Amniotic stem cell (primary cell): ENCODE measurements around the gene MCHR1.
"Not testable (repeated sequence)": the region's sequence is repeated elsewhere in the genome, so short reads cannot be mapped to it uniquely, and the experiment has no call there.

ENCODE experiments used
- DNase-seq: peaks from one replicate; lab custom pipeline; 2025; lab: John Stamatoyannopoulos, UW

MCHR1 gene

DNA sequence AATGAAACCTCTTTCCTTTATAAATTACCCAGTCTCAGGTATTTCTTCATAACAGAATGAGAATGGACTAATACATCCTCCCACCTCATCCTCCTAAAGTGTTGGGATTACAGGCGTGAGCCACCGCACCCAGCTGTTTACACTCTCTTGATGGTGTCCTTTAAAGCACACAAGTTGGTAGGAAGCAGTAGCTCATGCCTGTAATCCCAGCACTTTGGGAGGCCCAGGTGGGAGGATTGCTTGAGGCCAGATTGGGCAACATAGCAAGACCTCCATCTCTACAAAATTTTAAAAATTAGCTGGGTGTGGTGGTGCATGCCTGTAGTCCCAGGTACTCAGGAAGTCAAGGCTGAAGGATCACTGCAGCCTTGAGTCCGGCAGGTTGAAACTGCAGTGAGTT, 23.3 kb upstream of the MCHR1 start:
- DNase-seq: not testable (repeated sequence)

GRCh38 chr22:40656651-40657050, 22.6 kb upstream of the MCHR1 start:
- not testable (repeated sequence) for DNase-seq

DNA sequence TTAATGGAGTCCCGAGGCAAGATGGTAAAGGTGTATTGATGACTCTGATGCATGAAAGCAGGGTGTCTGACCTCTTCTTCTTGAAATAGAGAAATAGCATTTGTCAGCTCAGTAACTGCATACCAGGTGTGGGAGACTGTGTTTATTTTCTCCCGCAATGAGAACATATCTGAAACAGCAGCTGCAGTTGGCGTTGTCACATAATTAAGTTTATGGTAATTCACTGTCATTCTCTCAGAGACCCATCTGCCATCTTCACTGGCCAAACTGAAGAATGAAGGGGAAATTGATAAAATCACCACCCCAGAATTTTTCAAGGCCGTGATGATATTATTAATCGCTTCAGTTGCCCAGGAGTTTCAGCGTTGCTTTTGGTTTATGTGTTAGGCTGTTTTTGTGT, 20.1 kb upstream of the MCHR1 start:
- no peak for DNase-seq

GRCh38 chr22:40660730-40661129, 18.6 kb upstream of the MCHR1 start:
- DNase-seq: no peak

DNA sequence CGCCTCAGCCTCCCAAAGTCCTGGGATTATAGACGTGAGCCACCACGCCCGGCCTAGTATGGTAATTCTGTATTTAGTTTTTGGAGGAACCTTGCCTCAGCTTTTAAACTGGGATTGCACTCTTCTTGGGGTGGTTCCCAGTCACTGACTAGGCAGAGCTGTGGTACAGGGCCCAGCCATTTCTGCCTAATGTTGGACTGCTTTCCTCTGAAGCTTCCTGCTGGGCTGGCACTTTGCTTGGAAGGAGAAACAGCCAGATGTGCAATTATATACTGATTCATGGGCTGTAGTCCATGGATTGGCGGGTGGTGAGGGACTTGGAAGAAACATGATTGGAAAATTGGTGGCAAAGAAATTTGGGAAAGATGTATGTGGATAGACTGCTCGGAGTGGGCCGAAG, 17.6 kb upstream of the MCHR1 start:
- DNase-seq: no peak

DNA sequence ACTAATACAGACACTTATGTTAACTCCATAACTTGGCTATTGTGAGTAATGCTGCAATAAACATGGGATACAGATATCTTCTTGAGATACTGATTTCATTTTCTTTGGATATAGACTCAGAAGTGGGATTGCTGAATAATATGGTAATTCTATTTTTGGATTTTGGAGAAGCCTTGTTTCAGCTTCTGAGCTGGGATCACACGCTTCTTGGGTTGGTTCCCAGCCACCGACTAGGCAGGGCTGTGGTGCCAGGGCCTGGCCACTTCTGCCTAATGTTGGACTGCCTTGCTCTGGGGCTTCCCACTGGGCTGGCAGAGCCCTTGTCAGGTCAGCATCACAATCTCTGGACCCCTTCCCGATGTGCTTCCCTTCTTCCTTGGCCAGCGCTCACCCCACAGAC, 14.0 kb upstream of the MCHR1 start:
- DNase-seq: no peak

DNA sequence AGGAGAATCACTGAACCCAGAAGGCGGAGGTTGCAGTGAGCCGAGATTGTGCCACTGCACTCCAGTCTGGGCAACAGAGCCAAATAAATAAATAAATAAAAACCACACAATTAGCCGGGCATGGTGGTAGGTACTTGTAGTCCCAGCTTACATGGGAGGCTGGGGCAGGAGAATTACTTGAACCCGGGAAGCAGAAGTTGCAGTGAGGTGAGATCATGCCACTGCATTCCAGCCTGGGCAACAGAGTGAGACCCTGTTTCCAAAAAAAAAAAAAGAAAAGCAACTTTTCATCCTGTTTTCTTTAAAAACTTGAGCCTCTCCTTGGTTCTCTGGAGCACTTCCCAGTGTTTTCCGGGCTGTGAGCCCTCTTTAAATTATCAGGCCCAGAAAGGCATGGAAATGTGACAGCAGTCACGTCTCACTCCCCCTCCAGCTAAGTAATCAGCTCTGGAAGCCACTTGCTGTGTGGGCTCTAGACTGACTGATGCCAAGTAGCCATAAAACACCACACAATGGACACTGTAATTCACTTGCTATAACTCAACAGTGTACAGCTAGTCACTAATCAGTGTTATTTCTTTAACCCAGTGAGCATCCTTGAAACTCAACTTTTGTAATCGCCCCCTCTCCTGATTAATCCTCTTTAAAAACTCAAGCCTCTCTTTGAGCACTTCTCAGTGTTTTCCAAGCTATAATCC, 13.0 kb upstream of the MCHR1 start:
- no peak for DNase-seq

GRCh38 chr22:40668611-40669411, 10.5 kb upstream of the MCHR1 start:
- peak; percentile 4 for DNase-seq

DNA sequence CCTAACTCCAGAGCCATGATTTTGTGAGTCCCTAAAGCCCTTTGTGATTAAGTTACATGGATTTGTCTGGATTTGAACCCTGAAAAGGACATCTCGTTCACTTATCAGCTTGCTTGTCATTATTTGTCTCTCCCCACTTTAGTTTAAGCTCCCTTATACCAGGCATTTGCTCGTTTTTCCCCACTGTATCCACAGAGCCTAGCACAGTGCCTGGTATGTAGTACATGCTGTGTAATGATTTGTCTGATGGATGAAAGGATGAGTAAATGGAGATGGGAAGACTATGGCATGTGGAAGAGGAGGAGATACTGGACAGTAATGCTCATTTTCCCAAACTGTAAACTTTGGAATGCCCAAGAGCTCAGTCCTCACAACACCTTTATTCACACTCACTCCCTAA, 9.2 kb upstream of the MCHR1 start:
- DNase-seq: no peak

- no peak for DNase-seq
These were observed 7.9 kb upstream of the MCHR1 start for GRCh38 chr22:40671369-40671768.

DNA sequence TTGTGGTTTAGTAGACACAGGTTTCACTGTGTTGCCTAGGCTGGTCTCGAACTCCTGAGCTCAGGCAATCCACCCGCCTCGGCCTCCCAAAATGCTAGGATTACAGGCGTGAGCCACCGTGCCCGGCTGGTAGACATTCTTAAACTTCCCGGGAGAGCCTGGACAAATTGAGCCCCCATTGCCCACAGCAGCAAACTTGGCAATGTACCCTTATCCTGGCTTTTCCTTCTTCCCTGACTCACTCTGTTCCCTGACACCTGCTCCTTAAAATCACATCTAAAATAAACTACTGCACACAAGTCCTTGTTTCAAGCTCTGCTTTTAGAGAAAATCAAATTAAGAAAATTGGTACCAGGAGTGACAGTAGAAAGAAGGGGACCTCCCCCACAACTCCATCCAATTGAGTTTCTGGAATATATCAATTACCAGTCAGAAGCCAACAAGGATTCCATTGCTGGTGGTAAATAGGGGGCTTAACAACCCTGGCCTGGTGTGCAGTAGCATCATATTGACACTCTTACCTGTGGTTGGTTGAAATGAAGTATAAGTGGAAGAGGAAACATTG, 7.4 kb upstream of the MCHR1 start:
- DNase-seq: no peak

DNA sequence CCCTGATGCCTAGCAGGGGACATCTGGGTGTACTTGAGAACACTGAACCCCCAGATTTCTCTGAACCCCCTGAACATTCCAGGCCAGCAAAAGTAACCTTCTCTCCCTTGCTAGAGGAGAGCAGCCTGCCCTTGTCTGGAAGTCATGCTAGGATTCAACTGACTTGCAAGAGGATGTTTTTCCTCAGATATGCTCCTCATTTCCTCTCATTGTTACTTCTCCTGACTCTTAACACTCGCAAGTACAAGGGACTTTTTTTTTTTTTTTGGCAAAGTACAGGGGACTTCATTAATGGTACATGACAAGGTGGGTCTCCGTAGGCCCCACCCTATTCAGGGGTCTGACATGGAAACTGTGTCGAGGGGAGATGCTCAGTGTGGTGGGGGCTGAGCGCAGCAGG, 6.3 kb upstream of the MCHR1 start:
- DNase-seq: no peak

- DNase-seq: no peak
These were observed 5.0 kb upstream of the MCHR1 start for GRCh38 chr22:40674274-40674673.

- DNase-seq: not testable (repeated sequence)
These were observed 3.1 kb upstream of the MCHR1 start for GRCh38 chr22:40676166-40676565.

- DNase-seq: no peak
These were observed 2.6 kb upstream of the MCHR1 start for GRCh38 chr22:40676644-40677043.

DNA sequence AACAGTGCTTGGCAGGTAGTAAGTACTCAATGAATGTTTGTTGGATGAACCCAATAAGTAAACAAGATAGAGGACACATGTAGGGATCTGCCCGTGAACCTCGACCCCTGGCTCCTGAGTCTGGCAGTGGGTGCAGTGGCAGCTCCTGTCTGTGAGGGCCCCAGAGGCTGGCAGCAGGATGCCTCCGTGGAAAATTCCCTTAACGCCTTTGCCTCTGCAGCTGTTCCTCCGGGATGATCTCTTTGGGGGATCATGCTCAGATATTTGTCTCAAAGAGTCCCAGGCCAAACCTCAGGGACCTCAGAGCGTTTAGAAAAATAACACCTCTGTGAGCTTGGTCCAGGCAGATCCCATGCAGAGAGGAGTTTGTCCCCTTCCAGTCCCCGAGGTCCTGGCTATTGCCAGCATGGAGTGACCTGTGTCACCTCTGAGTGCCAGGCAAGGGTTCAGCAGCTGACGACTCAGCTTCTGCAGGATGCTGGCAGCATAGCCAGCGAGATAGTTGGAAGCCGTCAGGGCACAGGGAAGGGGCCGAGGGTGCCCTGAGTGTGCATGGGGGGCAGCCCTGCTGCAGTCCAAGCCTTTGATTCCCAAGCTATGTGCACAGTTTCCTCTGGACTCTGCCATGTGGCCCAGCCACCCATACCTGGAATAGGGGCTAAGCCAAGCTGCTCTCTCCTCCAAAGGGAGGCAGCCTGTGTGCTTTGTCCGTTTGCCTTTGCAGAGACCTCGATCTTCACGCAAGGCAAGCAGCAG, 613 bp upstream of the MCHR1 start:
- no peak for DNase-seq

DNA sequence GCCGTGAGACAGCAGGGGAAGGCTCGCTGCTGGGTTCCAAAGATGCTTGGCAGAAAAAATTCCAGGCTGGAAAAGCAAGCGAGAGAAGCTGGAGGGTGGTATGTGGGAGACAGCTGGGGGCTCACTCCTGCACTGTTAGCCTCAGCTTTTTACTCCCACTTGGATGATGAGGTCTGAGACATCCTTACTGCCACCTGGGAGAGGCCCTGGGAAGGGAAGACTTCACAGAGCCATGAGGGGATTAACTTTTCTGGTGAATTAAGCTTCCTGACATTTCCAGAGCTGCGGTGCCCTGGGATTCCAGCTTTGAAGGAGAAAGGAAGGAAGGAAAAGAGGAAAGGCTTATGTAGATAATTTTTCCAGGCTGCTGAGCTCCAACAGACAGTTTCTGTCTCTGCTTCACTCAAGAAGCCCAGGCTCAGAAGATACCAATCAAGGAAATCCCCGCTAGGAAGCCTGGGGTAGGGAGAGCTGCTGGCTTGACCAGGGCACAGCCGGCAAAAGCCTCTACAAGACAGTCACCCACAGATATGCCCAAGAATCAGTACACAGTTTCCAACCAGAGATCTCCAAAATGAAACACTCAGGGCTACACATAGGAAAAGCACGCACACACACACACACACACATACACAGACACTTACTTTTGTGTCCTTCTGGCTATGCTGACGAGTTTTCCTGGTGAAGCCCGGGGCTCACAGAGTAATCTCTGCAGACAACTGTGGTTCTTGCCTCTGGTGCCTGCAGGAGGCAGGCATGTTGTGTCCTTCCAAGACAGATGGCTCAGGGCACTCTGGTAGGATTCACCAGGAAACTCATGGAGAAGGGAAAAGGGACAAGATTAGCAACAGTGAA, 907 bp downstream of the MCHR1 start:
- DNase-seq: no peak

- DNase-seq: no peak
These were observed 1.5 kb downstream of the MCHR1 start for GRCh38 chr22:40680819-40681183.

DNA sequence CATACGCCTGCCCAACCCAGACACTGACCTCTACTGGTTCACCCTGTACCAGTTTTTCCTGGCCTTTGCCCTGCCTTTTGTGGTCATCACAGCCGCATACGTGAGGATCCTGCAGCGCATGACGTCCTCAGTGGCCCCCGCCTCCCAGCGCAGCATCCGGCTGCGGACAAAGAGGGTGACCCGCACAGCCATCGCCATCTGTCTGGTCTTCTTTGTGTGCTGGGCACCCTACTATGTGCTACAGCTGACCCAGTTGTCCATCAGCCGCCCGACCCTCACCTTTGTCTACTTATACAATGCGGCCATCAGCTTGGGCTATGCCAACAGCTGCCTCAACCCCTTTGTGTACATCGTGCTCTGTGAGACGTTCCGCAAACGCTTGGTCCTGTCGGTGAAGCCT, 2.2 kb downstream of the MCHR1 start:
- no peak for DNase-seq

DNA sequence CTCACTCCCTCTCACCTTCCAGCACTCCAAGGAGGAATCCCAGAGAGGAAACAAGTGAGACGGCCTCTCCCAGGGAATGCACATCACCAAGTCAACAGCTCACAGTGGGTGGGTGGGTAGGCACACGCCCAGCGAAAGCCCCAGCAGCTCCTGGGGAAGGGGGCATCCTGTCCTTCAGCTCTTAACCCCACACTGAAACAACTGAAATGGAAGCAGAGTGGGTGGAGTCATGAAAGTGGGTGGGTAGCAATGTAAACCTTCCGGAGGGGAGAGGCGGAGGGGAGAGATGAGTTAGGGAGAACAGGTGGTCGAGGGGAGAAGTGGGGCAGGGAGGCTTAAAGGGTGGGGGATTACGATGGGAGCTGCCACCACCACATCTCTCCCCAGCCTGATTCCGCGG, 5.4 kb downstream of the MCHR1 start:
- DNase-seq: no peak

GRCh38 chr22:40685406-40685805, 6.1 kb downstream of the MCHR1 start:
- DNase-seq: no peak

GRCh38 chr22:40687706-40688105, 8.4 kb downstream of the MCHR1 start:
- no peak for DNase-seq
